Femur (tissue), 1 donor: ENCODE measurements around the gene EFNA3.

Experiments used
- DNase-seq: peaks from one replicate; pipeline ENCODE4 v3.0.0-alpha.2; 2017

EFNA3 gene

DNA sequence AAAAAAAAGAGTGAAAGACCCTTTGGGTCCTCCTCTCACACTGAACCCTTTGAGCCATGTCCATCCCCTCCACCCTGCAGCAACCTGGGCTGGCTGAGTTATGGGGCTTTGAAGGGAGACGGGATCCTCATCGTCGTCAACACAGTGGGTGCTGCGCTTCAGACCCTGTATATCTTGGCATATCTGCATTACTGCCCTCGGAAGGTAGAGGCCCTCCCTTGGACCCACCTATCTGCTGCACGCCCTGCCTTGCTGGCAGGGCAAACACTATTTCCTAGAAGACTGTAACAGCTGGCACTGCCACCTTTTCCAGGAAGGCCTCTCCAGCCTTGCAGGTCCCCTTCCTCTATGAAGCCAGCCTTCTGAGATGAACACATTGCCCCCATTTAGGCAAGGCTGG, 58.1 kb downstream of the EFNA3 start:
- no peak for DNase-seq
